ENCODE results near the gene SNN. TPM values are rescaled to one million over a fixed set of nuclear protein-coding genes. Genes with fewer than 3 reads are reported as not detected.

The SNN gene
- total and polyA plus RNA-seq, 7 experiments from 2014 or later: 17.0 to 86.8 (median 34.3) TPM

DNA sequence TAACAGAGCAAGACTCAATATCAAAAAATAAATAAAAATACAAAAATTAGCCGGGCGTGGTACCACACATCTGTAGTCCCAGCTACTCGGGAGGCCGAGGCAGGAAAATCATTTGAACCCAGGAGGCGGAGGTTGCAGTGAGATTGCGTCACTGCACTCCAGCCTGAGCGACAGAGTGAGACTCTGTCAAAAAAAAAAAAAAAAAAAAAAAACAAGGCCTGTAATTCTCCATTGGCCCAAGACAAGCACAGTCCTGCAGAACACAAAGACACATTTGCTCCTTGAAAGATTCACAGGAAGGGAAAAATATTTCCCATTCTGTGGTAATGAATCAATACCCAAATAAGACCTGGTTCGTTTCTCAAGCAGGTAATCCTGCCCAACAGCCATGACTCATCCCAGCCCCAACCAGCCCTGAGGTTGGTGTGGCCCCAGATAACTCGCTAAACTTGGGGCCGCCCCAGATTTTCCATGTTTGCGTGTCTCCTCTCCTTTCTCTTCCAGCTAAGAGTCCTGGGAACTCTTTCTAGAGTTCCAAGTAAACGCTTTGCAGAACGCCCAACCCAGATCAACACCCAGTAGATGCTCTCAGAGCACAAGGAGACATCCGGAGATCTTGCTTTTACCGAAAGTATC is 40.3 kb upstream of the SNN start:
- Histone ChIP-seq H3K9me3 (ENCODE audit: control insufficient read depth in 2 of 3, low read length in 3 of 3) (no peaks in the 10 kb centered on the region), H3K27me3 (ENCODE audit: control insufficient read depth in 2 of 2, insufficient read depth in 2 of 2, low read length in 2 of 2) (no peaks in the 10 kb centered on the region), H3K27ac (ENCODE audit: low read depth, low read length) (no peak overlapping the region), H3K4me1 (ENCODE audit: control insufficient read depth in 2 of 2, insufficient read depth in 2 of 2, low read length in 2 of 2) (peaks cover 15 to 46% of the 10 kb centered on the region in 2 donors), H3K36me3 (ENCODE audit: control insufficient read depth in 2 of 3, insufficient read depth in 3 of 3, low read length in 3 of 3) (no peaks in the 10 kb centered on the region), H3K4me3 (ENCODE audit: low read length) (no peak overlapping the region)
- CTCF ChIA-PET: interaction anchor here (0.7 kb wide), 1 partner anchor 57 kb away, joined by 3 read pairs; no protein-coding TSS in a partner anchor
- H3K27ac Mint-ChIP-seq: peak overlapping the region in 8 of 9 donors; percentile 3 to 97 (median 54)
- H3K9me3 Mint-ChIP-seq: peaks cover 0 to 3% (median 0%) of the 10 kb centered on the region in 11 donors
- H3K27me3 Mint-ChIP-seq: no peaks in the 10 kb centered on the region
- POLR2A ChIA-PET: interaction anchor here (0.7 to 1.2 kb wide), 3 partner anchors 8 to 38 kb away, joined by 3 to 5 read pairs (median 3); no protein-coding TSS in a partner anchor
- H3K36me3 Mint-ChIP-seq: peaks cover 0 to 4% (median 0%) of the 10 kb centered on the region in 5 donors
- H3K4me1 Mint-ChIP-seq: peaks cover 34 to 65% (median 50%) of the 10 kb centered on the region in 7 donors
- ATAC-seq: no peak
- intact Hi-C loops (cut with micrococcal nuclease): no loop called here
- no peak for DNase-seq
- no peak overlapping the region for H3K4me3 Mint-ChIP-seq

DNA sequence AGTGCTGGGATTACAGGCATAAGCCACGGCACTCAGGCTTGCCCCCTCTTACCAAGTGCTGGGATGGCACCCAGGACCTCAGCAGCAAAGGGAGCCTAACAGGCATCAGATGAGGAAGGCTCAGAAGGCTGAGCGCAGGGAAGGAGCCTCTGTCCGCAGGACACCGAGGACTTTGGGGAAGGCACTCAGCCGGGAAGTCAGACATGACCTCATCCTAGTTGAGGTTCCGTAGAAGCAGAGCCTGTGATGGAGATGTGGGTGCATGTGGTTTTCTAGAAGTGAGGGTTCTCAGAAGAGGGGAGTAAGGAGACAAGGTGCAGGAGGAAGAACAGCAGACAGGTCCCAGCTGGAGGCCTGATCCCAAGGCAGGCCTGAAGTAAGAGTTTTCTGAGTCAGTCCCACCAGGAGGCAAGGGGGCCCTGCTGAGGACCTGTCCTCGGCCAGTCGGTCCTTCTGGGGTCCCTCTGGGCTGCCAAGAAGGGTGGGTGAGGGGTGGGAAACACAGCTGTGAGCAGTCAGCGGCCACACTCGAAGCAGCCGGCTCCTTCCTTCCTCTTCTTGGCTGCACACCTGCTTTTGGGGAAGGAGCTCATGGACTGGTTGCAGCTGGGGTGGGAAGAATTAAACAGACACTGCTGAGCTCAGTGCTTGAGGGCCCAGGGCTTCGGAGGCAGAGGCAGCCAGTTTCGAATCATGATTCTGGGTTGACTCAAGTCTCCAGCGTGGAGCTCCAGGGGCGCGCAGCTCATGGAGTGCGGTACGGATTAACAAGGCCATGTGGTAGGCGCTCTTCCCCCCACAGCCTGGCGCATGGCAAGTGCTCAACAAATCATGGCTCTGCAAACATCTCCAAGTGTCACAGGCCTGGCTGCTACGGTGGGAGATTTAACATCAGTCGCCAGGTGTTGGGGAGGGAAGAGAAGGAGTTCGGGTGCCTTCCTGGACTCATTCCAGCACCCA is 38.9 kb upstream of the SNN start:
- Mint-ChIP-seq H3K36me3 (no peaks in the 10 kb centered on the region), H3K4me3 (peak overlapping the region in 9 of 10 donors; percentile 24 to 74 (median 63)), H3K27ac (peak overlapping the region; percentile 3 to 97 (median 79)), H3K27me3 (peaks cover 0 to 6% (median 0%) of the 10 kb centered on the region in 5 donors), H3K9me3 (peaks cover 0 to under 1% (median 0%) of the 10 kb centered on the region in 11 donors), H3K4me1 (peaks cover 36 to 63% (median 53%) of the 10 kb centered on the region in 7 donors)
- H3K27ac ChIP-seq (ENCODE audit: low read depth, low read length): no peak overlapping the region
- peak; percentile 37 for ATAC-seq
- H3K4me1 ChIP-seq (ENCODE audit: control insufficient read depth in 2 of 2, insufficient read depth in 2 of 2, low read length in 2 of 2): peaks cover 7 to 32% of the 10 kb centered on the region in 2 donors
- no peak overlapping the region for H3K4me3 ChIP-seq (ENCODE audit: low read length)
- POLR2A ChIA-PET: interaction anchor here (0.7 to 1.9 kb wide), 5 partner anchors 7 to 41 kb away, joined by 3 to 14 read pairs (median 4); no protein-coding TSS in a partner anchor
- intact Hi-C loops (cut with micrococcal nuclease): no loop called here
- H3K36me3 ChIP-seq (ENCODE audit: control insufficient read depth in 2 of 3, insufficient read depth in 3 of 3, low read length in 3 of 3): no peaks in the 10 kb centered on the region
- H3K9me3 ChIP-seq (ENCODE audit: control insufficient read depth in 2 of 3, low read length in 3 of 3): no peaks in the 10 kb centered on the region
- H3K27me3 ChIP-seq (ENCODE audit: control insufficient read depth in 2 of 2, insufficient read depth in 2 of 2, low read length in 2 of 2): no peaks in the 10 kb centered on the region
- DNase-seq: peak in 1 of 9 donors; percentile 26
- CTCF ChIA-PET: interaction anchor here (0.6 to 1.2 kb wide), 6 partner anchors 12 to 170 kb away, joined by 3 to 5 read pairs (median 4); no protein-coding TSS in a partner anchor

DNA sequence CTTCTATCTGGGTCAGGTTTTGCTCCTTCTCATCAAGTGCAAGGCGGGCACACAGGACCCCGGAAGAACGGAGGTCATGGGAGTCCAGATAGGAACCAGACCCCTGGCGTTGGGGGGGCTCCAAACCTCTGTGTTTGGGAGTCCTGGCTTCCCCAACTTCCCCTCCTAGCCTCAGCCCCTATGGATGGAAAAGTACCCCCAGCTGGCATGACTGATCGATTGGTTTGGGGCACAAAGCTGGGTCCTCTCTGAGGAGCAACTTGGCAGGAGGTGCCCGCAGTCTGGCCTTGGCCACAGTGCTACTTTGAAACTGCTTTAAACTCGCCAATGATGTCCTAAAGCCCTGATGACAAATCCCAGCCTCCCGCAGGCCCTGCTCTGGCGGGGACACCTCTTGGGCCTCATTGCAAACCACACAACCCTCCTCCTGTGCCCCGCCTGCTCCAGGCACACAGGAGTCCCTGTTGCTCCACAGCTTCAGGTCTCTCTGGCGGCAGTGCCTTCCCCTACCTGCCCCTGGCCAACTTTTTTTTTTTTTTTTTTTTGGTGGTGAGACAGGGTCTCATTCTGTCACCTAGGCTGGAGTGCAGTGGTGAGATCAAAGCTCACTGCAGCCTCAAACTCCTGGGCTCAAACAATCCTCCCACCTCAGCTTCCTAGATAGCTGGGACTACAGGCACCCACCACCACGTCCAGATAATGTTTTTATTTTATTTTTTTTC is 38.0 kb upstream of the SNN start:
- ChIA-PET CTCF (interaction anchor here (0.6 to 2.1 kb wide), 8 partner anchors 10 to 169 kb away, joined by 3 to 10 read pairs (median 4); no protein-coding TSS in a partner anchor), POLR2A (interaction anchor here (0.9 to 1.9 kb wide), 5 partner anchors 8 to 70 kb away, joined by 3 to 14 read pairs (median 4); no protein-coding TSS in a partner anchor)
- Mint-ChIP-seq H3K27me3 (peaks cover 0 to 10% (median 0%) of the 10 kb centered on the region in 5 donors), H3K36me3 (no peaks in the 10 kb centered on the region), H3K4me3 (peak overlapping the region in 8 of 10 donors; percentile 21 to 66 (median 46)), H3K9me3 (no peaks in the 10 kb centered on the region), H3K4me1 (peaks cover 31 to 59% (median 47%) of the 10 kb centered on the region in 7 donors), H3K27ac (peak overlapping the region in 8 of 9 donors; percentile 34 to 92 (median 77))
- no peaks in the 10 kb centered on the region for H3K9me3 ChIP-seq (ENCODE audit: control insufficient read depth in 2 of 3, low read length in 3 of 3)
- peaks cover 0 to 24% of the 10 kb centered on the region in 2 donors for H3K4me1 ChIP-seq (ENCODE audit: control insufficient read depth in 2 of 2, insufficient read depth in 2 of 2, low read length in 2 of 2)
- no peak overlapping the region for H3K27ac ChIP-seq (ENCODE audit: low read depth, low read length)
- DNase-seq (no peak), ATAC-seq (no peak)
- no peaks in the 10 kb centered on the region for H3K36me3 ChIP-seq (ENCODE audit: control insufficient read depth in 2 of 3, insufficient read depth in 3 of 3, low read length in 3 of 3)
- intact Hi-C loops (cut with micrococcal nuclease): no loop called here
- no peak overlapping the region for H3K4me3 ChIP-seq (ENCODE audit: low read length)
- H3K27me3 ChIP-seq (ENCODE audit: control insufficient read depth in 2 of 2, insufficient read depth in 2 of 2, low read length in 2 of 2): no peaks in the 10 kb centered on the region

DNA sequence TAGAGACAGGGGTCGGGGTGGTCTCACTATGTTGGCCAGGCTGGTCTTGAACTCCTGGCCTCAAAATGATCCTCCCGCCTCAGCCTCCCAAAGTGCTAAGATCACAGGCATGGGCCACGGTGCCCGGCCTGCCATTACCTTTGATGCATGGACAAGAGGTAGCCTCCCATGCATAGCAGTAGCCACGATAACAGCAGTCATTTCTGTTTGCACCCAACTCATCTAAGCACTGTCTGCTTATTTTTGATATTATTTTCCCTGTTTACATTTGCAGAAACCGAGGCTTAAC is 37.5 kb upstream of the SNN start:
- Histone ChIP-seq H3K4me3 (ENCODE audit: low read length) (no peak overlapping the region), H3K9me3 (ENCODE audit: control insufficient read depth in 2 of 3, low read length in 3 of 3) (no peaks in the 10 kb centered on the region), H3K27me3 (ENCODE audit: control insufficient read depth in 2 of 2, insufficient read depth in 2 of 2, low read length in 2 of 2) (no peaks in the 10 kb centered on the region), H3K27ac (ENCODE audit: low read depth, low read length) (no peak overlapping the region), H3K4me1 (ENCODE audit: control insufficient read depth in 2 of 2, insufficient read depth in 2 of 2, low read length in 2 of 2) (peaks cover 0 to 19% of the 10 kb centered on the region in 2 donors), H3K36me3 (ENCODE audit: control insufficient read depth in 2 of 3, insufficient read depth in 3 of 3, low read length in 3 of 3) (no peaks in the 10 kb centered on the region)
- intact Hi-C loops (cut with micrococcal nuclease): no loop called here
- Mint-ChIP-seq H3K27me3 (peaks cover 0 to 13% (median 0%) of the 10 kb centered on the region in 5 donors), H3K4me3 (peak overlapping the region in 3 of 10 donors; percentile 27 to 66 (median 50)), H3K4me1 (peaks cover 26 to 55% (median 42%) of the 10 kb centered on the region in 7 donors), H3K27ac (peak overlapping the region in 7 of 9 donors; percentile 34 to 90 (median 69)), H3K36me3 (no peaks in the 10 kb centered on the region), H3K9me3 (no peaks in the 10 kb centered on the region)
- ATAC-seq (no peak), DNase-seq (no peak)
- POLR2A ChIA-PET: interaction anchor here (1.0 to 1.9 kb wide), 6 partner anchors 9 to 70 kb away, joined by 3 to 14 read pairs (median 4); no protein-coding TSS in a partner anchor
- CTCF ChIA-PET: interaction anchor here (0.8 to 2.1 kb wide), 4 partner anchors 10 to 99 kb away, joined by 3 to 10 read pairs (median 4); no protein-coding TSS in a partner anchor

DNA sequence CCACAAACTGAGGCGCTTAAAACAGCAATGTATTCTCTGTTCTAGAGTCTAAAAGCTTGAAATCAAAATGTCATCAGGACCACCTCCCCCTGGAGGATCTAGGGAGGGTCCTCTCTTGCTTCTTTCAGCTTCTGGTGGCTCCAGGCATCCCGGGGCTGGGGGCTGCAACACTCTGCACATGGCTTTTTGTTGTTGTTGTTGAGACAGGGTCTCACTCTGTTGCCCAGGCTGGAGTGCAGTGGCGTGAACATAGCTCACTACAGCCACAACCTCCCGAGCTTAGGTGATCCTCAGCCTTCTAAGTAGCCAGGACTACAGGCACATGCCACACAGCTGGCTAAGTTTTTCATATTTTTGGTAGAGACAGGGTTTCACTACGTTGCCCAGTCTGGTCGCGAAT is 37.0 kb upstream of the SNN start:
- H3K36me3 ChIP-seq (ENCODE audit: control insufficient read depth in 2 of 3, insufficient read depth in 3 of 3, low read length in 3 of 3): no peaks in the 10 kb centered on the region
- no peaks in the 10 kb centered on the region for H3K9me3 Mint-ChIP-seq
- ChIA-PET CTCF (interaction anchor here (0.9 to 2.1 kb wide), 3 partner anchors 9 to 70 kb away, joined by 3 to 10 read pairs (median 3); no protein-coding TSS in a partner anchor), POLR2A (interaction anchor here (1.0 to 1.9 kb wide), 6 partner anchors 9 to 71 kb away, joined by 3 to 14 read pairs (median 4); no protein-coding TSS in a partner anchor)
- H3K4me3 Mint-ChIP-seq: peak overlapping the region in 1 of 10 donors; percentile 66
- ATAC-seq: no peak
- intact Hi-C loops (cut with micrococcal nuclease): no loop called here
- H3K9me3 ChIP-seq (ENCODE audit: control insufficient read depth in 2 of 3, low read length in 3 of 3): no peaks in the 10 kb centered on the region
- peaks cover 0 to 18% (median 0%) of the 10 kb centered on the region in 5 donors for H3K27me3 Mint-ChIP-seq
- peaks cover 0 to 17% of the 10 kb centered on the region in 2 donors for H3K4me1 ChIP-seq (ENCODE audit: control insufficient read depth in 2 of 2, insufficient read depth in 2 of 2, low read length in 2 of 2)
- no peaks in the 10 kb centered on the region for H3K36me3 Mint-ChIP-seq
- H3K27me3 ChIP-seq (ENCODE audit: control insufficient read depth in 2 of 2, insufficient read depth in 2 of 2, low read length in 2 of 2): no peaks in the 10 kb centered on the region
- H3K27ac Mint-ChIP-seq: peak overlapping the region in 5 of 9 donors; percentile 28 to 73 (median 36)
- no peak overlapping the region for H3K4me3 ChIP-seq (ENCODE audit: low read length)
- no peak for DNase-seq
- peaks cover 24 to 54% (median 42%) of the 10 kb centered on the region in 7 donors for H3K4me1 Mint-ChIP-seq
- H3K27ac ChIP-seq (ENCODE audit: low read depth, low read length): no peak overlapping the region
